Measurements from ENCODE around the gene HIRIP3.
"Not testable (repeated sequence)": the region's sequence is repeated elsewhere in the genome, so short reads cannot be mapped to it uniquely, and the experiment has no call there.

The HIRIP3 gene

DNA sequence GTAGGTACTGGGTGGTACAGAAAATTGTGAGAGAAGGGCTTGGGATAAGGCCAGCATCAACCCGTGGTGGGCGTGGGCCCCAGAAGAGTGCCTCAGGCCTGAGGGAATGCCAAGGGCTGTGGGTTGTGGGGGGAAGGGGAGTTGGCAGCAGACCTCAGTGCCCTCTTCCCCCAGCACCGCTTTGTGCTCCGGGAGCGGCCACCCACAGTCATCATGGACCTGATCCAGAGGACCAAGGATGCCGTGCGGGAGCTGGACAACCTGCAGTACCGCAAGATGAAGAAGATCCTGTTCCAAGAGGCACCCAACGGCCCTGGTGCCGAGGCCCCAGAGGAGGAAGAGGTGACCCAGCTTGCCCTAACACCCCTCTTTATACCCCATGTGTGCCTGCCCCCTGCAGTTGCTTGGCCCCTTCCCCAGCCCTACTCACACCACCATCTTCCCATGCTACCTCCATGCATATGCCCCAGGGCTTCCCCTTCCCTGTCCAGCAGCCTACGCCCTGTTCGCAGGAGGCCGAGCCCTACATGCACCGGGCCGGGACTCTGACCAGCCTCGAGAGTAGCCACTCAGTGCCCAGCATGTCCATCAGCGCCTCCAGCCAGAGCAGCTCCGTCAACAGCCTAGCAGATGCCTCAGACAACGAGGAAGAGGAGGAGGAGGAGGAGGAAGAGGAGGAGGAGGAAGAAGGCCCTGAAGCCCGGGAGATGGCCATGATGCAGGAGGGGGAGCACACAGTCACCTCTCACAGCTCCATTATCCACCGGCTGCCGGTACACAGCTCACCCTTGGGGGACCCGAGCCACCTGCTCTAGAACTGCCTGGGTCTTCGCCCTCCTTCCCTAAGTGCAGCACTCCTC is 12.6 kb downstream of the HIRIP3 start:
- DNase-seq = no peak

GRCh38 chr16:29978564-29979270 is 16.7 kb downstream of the HIRIP3 start:
- DNase-seq = no peak

DNA sequence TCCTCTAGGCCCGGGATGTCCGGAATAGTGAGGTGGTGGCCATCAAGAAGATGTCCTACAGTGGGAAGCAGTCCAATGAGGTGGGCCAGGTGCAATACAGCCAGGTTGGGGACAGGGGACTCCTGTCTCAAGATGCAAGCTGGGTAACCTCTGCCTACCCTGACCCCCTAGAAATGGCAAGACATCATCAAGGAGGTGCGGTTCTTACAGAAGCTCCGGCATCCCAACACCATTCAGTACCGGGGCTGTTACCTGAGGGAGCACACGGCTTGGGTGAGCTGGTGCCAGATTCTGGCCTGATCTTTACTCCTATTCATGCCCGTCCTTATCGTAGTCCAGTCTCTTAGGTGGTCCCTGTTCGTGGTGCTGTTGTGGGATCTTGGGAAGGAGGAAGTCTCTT is 17.3 kb downstream of the HIRIP3 start:
- DNase-seq = no peak

DNA sequence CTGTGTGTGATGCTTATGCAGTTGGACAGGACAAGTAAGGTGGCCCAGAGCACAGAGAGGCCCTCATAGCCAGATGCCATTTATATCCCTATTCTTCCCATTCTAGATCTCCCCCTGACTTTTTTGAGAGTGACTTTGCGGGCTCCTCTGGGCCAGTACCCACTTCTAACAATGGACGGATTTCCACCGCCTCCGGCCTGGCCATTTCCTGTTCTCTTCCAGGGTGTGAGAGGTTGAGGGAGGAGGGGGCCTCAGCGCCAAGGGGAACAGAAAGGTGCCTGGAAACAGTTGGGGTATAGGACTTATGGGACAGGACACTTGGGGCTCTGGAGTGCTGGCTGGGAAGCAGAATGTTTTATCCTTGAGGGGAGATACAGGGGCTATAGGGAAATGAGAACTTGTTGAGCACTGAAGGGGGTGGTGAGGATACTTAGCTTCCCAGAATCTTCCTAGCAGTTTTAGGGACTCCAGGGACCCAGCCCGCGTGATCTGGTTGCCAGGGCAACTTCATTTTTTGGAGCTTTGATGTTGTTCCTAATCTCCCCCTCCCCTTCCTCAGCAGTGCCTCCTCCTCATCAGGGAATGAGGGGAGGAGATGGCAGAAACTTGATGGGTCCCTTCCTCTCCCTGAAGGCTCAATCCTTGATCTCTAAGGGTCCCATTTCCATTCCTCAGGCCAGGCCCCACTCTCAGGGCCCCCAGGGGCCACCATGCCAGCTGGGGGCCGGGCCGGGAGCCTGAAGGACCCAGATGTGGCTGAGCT is 18.2 kb downstream of the HIRIP3 start:
- DNase-seq = no peak

GRCh38 chr16:29975811-29976511 is 19.5 kb downstream of the HIRIP3 start:
- DNase-seq = no peak

- no peak for DNase-seq
Observed at GRCh38 chr16:29975134-29975538, 20.3 kb downstream of the HIRIP3 start.

GRCh38 chr16:29974291-29975133 is 20.9 kb downstream of the HIRIP3 start:
- DNase-seq = peak; percentile 33

DNA sequence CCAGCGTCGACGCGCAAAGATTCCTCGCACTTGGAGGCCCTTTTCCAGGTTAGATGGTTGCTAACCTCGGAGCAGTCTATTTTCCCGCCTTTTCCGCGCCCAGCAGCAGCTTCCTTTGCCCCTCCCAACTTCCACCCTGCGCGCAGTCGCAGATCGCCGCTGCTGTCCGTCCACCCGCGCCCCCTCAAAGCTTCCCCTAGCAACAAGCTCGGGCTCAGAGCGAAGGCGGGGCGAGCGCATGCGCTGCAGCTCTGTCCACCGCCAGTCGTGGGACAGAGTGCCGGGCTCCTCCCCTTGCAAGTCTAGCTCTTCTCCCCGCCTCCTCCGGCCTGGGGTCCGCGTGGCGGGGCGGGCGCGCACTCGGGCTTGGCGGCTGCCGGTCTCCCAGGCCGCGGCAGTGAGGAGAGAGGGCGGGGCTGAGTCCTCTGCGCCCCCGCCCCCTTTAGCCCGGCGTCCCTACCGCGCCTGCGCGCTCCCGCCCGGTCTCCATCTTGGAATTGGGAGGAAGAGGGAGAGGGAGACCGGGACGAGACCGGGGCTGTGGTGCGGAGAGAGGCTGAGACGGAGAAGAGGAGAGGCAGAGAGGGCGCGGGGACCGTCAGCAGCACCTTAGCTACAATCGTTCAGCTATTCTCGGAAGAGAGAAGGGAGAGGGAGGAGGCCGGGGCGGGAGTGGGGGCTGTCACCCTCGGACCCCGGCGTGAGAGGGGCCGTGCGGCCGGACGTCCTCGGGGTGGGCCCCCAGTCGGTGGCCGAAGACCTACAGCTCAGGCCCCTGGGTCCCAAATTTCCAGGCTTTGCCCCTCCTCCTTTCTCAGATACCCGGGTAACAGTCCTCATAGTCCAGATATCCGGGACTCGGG is 21.8 kb downstream of the HIRIP3 start, which contains the start of gene TAOK2:
TAOK2 (plus strand) TSS at position 485 of the 863 bp plus-strand sequence. CDS start 3,905 bp downstream, outside the sequence.
- DNase-seq = peak; percentile 99

DNA sequence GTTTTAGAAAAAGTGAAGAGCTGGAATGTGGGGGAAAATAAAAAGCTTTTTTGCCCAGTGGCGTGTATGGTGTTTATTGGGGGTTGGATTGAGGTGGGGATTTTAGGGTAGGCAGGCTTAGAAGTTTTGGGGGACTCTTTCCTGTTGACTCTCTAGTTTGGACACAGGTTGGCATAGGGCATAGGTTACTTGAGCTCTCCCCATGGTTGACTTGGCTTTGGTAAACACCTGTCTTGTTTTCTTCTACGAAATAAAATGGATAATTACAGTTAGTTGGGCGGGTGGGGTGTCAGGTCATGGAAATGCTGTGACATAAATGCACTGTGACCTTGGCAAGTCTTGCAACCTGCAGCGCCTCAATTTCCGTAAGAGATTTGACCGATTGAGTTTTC is 22.4 kb downstream of the HIRIP3 start:
- no peak for DNase-seq

DNA sequence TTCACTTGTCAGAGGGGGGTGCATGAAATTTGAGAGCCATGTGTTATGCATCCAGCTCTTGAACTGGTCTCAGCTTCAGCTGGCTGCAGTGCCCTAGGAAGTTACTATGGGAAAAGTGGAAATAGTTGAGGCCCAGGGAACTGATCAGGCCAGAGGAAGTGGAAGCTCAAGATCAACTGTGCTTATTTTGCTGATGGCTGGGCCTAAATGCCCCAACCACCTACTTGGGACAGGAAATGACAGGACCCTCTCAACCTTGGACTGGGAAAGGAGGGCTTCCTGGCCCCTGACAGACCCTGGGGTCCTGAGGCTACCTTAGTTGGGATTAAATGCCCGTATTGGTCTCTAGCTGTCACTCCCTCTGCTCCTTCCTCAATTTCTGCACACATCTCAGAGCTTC is 22.9 kb downstream of the HIRIP3 start:
- DNase-seq = no peak

- no peak for DNase-seq
Observed at GRCh38 chr16:29971304-29971703, 24.1 kb downstream of the HIRIP3 start.

GRCh38 chr16:29968205-29968604 is 27.2 kb downstream of the HIRIP3 start:
- no peak for DNase-seq

- DNase-seq = no peak
Observed at GRCh38 chr16:29963021-29963743, 32.2 kb downstream of the HIRIP3 start.

DNA sequence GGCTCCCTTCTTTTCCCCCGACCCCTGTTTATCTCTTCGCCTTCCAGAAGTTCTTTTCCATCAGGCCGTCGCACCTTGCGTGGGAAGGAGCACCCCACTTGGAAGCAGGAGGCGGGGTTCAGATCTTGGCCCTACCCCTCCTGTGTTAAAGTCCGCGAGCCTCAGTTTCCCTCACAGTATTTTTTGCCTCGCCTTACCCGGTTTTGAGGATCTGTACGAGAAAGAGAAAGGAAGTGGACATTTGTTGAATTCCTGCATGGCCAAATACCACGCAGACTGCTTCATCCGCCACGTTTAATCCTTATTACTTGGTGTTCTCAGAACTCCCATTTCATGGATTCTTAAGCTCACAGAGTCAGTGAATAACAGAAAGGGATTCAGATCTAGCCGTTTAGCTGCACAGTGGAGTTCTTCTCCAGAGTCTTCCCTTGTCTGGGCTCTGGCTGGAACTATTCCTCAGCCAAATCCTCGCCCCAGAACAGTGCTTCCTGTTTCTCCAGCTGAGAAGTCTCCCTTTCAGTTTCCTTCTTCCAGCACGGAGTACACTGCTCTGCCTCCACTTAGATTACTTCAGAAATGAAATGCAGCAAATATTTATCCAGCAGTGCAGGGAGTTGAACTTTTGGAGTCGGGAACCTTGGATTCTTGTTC is 32.9 kb downstream of the HIRIP3 start:
- no peak for DNase-seq

DNA sequence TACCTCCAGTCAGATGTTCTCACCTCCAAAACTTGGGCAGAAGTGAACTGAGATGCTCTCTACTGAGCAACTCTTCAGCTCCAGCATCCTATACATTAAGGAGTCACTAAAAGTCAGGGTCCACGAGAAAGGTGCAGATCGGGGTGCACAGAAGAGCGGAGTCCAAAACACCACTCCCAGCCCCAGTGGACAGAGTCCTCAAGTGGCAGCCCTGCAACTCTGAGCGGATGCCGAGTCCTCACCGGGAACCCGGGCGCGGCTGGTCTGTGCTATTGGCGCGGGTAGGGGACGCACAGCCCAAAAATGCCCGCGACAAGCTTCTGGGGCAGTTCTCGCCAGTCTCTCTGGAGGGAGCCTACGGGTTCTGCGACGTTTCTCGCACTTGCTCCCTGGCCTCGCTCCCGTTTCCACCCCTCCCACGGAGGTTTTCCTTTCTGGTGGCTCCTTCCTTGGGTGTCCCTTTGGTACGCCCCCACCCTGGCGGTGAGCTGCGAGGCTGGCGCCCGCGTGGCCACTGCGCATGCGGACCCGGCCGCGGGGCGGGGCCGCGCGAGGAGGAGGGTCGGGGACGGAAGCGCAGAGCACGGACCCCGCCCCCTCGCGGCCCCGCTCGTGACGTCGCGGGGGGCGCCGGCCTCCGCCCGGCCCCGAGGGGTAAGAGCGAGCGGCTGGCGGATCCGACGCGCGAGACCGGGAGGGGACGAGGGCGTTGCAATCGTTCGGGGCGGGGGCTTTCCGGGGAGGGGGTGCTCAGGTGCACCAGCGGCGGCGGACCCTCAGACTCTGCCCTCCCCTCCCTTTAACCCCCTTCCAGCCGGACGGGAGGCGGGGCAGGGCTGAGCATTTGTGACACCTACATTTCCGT is 33.7 kb downstream of the HIRIP3 start, which contains the start of gene TMEM219:
TMEM219 (plus strand) TSS at position 601 of the 865 bp plus-strand sequence. CDS start 1,065 bp downstream, outside the sequence.
- peak; percentile 97 for DNase-seq

DNA sequence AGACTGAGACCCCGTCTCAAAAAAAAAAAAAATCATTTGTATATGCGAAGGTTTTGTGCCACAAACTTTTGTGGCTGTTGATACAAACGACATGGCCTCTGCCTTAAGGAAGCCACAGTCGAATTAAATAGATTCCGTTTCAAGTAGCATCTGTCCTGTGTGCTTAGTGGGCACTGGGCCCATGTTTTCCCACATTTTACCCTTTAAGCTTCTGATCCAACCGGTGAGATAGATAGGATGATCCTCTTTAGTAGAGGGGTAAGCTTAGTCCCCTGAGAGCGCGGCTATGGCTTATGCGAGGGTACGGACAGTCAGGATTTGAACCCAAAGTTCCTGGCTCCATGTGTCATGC is 34.3 kb downstream of the HIRIP3 start:
- DNase-seq = no peak

DNA sequence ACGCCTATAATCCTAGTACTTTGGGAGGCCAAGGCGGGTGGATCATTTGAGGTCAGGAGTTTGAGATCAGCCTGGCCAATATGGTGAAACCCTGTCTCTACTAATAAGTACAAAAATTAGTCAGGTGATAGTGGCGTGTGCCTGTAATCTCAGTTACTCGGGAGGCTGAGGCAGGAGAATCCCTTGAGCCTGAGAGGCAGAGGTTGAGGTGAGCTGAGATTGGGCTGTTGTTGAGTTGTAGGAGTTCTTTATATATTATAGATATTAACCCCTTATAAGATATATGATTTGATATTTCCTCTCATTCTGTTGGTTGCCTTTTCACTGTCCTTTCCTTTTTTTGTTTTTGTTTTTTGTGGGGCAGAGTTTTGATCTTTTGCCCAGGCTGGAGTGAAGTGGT is 35.6 kb downstream of the HIRIP3 start:
- not testable (repeated sequence) for DNase-seq

DNA sequence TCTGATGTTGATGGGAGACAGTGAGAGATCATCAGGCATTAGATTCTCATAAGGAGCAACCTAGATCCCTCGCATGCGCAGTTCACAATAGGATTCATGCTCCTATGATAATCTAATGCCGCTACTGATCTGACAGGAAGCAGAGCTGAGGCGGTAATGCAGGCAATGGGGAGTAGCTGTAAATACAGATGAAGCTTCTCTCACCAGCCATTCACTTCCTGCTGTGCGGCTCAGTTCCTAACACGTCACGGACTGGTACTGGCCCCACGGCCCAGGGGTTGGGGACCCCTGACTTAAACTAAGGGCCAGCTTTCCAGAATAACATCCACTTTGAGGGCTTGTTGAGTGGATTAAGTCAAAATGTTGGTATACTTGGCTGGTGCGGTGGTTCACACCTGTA is 36.1 kb downstream of the HIRIP3 start:
- DNase-seq = no peak

Data from RPMI8226 (cell line).